ENCODE measurements around the gene CPA1.

CPA1 gene

DNA sequence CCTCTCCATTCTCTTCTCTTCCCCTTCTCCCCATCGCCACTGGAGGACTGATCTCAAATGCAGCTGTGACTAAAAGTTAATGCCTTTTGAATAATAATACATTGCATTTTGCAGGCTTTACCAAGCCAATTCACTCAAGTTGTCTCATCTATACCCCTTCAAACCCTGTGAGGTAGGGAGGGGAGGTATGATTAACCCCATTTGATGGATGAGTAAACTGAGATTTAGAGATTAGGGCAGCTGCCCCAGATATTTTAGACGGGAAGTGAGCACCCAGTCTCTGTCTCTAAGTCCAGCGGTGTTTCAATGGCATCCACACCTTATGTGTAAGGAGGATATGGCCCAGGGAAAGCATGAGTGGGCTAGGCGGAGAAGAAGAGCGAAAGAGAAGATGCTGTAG is 34.6 kb upstream of the CPA1 start:
- no peaks in the 10 kb centered on the region for H3K27me3 Mint-ChIP-seq (ENCODE audit: low read depth)
- H3K4me1 Mint-ChIP-seq, result peaks cover 50% of the 10 kb centered on the region
- TF ChIP-seq, protein P1, sequence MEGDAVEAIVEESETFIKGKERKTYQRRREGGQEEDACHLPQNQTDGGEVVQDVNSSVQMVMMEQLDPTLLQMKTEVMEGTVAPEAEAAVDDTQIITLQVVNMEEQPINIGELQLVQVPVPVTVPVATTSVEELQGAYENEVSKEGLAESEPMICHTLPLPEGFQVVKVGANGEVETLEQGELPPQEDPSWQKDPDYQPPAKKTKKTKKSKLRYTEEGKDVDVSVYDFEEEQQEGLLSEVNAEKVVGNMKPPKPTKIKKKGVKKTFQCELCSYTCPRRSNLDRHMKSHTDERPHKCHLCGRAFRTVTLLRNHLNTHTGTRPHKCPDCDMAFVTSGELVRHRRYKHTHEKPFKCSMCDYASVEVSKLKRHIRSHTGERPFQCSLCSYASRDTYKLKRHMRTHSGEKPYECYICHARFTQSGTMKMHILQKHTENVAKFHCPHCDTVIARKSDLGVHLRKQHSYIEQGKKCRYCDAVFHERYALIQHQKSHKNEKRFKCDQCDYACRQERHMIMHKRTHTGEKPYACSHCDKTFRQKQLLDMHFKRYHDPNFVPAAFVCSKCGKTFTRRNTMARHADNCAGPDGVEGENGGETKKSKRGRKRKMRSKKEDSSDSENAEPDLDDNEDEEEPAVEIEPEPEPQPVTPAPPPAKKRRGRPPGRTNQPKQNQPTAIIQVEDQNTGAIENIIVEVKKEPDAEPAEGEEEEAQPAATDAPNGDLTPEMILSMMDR (IDR thresholded peaks at IDR 0.05; ENCODE audit: unreplicated experiment in 3 of 3), result no peak
- peak overlapping the region; percentile 92 to 97 (median 92) for H3K27ac Mint-ChIP-seq
- peaks cover 3% of the 10 kb centered on the region for H3K9me3 Mint-ChIP-seq
- no peak overlapping the region for H3K4me3 Mint-ChIP-seq
- no peaks in the 10 kb centered on the region for H3K36me3 Mint-ChIP-seq (ENCODE audit: low read depth)

DNA sequence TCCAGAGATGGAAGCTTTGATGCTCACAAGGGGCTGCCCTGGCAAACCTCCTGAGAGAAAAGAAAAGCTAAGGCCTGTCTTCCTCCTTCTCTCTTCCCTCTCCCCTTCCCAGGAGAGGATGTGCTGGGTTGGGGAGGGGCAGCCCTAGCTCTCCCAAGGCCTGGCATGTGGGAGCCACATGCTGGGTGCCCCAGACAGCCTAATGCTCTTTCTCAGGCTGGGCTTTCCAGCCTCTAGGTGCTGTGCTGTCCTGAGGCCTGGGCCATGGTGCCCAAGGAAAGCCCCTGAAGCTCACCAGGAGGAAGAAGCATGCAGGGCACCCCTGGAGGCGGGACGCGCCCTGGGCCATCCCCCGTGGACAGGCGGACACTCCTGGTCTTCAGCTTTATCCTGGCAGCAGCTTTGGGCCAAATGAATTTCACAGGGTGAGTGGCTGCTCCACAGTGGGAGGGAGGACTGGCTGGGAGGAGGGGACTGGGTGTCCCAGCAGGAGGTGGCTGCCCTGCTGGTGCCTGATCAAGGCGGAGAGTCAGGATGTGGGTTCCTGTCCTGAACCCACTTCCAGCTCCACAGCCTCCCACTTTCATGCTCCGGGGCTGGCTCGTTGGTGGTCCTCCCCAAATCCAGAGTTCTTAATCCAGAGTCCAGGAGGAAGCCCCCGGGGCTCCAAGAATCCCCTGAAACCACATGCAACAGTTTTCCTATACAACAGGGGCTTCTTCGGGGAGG is 34.0 kb upstream of the CPA1 start:
- peaks cover 3% of the 10 kb centered on the region for H3K9me3 Mint-ChIP-seq
- H3K36me3 Mint-ChIP-seq (ENCODE audit: low read depth), result no peaks in the 10 kb centered on the region
- H3K27me3 Mint-ChIP-seq (ENCODE audit: low read depth), result no peaks in the 10 kb centered on the region
- no peak overlapping the region for H3K4me3 Mint-ChIP-seq
- TF ChIP-seq, protein P1 (IDR thresholded peaks at IDR 0.05; ENCODE audit: unreplicated experiment in 3 of 3), result no peak
- H3K4me1 Mint-ChIP-seq, result peaks cover 57% of the 10 kb centered on the region
- H3K27ac Mint-ChIP-seq, result peak overlapping the region; percentile 92 to 97 (median 92)

DNA sequence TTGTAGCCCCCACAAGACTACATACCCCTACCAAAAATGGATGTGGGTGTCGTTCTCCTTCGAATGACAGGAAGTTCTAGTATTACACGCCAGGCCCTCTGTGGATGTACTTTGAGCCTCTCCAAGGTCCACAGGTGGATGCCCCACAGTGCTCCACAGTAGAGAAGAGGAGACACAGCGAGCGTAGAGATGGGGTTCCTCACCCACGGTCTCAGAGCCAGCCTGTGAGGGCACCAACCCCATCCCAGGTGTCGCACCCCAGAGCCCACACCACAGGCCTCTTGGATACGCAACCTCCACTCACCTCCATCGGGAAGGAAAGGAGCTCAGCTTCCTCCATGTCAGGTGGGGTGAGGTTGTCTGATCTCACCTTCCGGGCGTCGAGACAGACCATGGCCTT is 33.4 kb upstream of the CPA1 start:
- peaks cover 63% of the 10 kb centered on the region for H3K4me1 Mint-ChIP-seq
- no peaks in the 10 kb centered on the region for H3K27me3 Mint-ChIP-seq (ENCODE audit: low read depth)
- TF ChIP-seq, protein P1 (IDR thresholded peaks at IDR 0.05; ENCODE audit: unreplicated experiment in 3 of 3), result no peak
- H3K4me3 Mint-ChIP-seq, result no peak overlapping the region
- peak overlapping the region in 2 of 3 experiments; percentile 80 to 84 for H3K27ac Mint-ChIP-seq
- peaks cover 3% of the 10 kb centered on the region for H3K9me3 Mint-ChIP-seq
- H3K36me3 Mint-ChIP-seq (ENCODE audit: low read depth), result no peaks in the 10 kb centered on the region

DNA sequence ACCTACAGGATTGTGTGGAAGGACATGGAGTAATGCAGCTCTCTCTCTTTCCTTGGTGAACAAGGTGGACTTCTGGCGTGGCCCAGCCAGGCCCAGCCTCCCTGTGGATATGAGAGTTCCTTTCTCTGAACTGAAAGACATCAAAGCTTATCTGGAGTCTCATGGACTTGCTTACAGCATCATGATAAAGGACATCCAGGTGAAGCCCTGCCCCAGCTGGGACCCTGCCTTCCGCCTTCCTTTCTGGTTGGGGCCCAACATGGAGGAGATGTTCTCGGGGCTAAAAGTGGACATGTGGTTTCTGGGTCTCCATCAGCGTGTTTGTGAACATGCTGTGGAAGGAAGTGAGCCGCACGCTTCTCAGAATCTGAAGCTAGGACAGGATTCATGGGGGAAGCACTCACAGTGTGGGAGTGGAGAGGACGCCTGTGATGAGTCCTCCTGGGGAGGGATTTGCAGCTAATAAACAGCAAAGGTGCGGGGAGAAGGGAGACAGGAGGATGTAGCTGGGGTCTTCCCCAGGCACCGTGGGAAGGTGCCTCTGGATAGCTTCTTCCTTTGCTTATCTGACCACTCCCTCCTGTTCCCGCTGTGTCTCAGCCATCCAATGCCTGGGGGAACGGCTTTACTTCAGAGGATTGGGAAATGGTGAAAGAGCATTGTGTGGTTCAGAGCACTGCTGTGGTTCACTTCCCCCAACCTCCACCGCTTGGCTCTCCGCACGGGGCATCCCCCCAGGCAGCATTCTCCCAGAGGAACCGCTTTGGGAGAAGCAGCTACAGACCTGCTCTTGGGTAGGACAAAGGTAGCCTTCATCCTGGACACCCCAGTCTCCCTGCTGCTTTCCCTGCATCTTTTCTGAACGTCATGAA is 30.1 kb upstream of the CPA1 start:
- Mint-ChIP-seq H3K4me3 (peak overlapping the region in 2 of 3 experiments; percentile 19 to 53), H3K9me3 (no peaks in the 10 kb centered on the region), H3K27me3 (ENCODE audit: low read depth) (no peaks in the 10 kb centered on the region), H3K36me3 (ENCODE audit: low read depth) (no peaks in the 10 kb centered on the region), H3K27ac (peak overlapping the region; percentile 95 to 99 (median 99)), H3K4me1 (peaks cover 79% of the 10 kb centered on the region)
- TF ChIP-seq, protein P1 (IDR thresholded peaks at IDR 0.05; ENCODE audit: unreplicated experiment in 3 of 3), result no peak

DNA sequence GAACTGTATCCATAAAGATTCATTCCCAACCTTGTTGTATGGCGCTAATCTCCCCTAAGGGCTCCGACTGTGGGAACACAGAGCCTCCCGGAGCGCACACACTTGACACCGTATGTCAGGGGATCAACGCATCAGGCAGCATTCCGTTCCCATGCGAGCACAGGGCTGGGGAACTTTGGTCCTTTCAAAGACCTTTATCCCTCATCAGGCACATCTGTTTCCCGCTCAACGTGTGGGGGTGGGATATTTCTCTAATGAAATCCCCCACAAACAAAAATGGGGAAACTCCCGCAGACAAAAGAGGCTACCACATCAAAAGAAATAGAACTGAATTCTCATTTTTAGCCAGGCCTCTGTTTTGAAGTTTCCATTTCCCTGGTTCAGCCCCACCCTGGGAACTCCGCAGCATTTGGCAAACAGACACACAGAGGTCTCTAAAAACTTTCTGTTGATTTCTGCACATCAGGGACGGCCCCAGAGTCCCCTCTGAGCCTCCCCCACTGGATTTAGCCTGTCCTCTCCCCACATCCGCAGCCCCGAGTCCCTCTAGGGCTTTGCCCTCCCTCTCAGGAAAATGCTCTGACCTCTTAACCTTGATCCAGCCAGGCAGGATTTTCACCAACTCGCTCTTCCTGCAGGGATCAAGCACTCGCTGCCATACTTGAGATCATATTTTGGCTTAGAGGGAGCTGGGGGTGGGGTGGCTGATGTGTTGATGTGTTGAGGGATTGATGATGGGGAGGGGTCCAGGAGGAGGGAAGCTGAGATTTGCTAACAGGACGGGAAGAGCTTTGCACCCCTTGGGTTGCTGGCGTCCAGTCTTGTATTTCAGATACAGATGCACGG is 29.1 kb upstream of the CPA1 start:
- H3K36me3 Mint-ChIP-seq (ENCODE audit: low read depth), result no peaks in the 10 kb centered on the region
- H3K4me3 Mint-ChIP-seq, result peak overlapping the region; percentile 19 to 53 (median 36)
- peak overlapping the region; percentile 95 to 99 (median 99) for H3K27ac Mint-ChIP-seq
- no peaks in the 10 kb centered on the region for H3K9me3 Mint-ChIP-seq
- no peaks in the 10 kb centered on the region for H3K27me3 Mint-ChIP-seq (ENCODE audit: low read depth)
- peaks cover 79% of the 10 kb centered on the region for H3K4me1 Mint-ChIP-seq
- TF ChIP-seq, protein P1 (IDR thresholded peaks at IDR 0.05; ENCODE audit: unreplicated experiment in 3 of 3), result no peak
